H1 (cell line): Measurements from ENCODE around the gene ASPHD2. TPM values are rescaled to one million over a fixed set of nuclear protein-coding genes. Genes with fewer than 3 reads are reported as not detected.

ENCODE experiments used
- CTCF ChIA-PET: fragments of 300-600 bp; sonication (Branson Sonifier 250); formaldehyde crosslinking; loops from one replicate; lab custom pipeline; 2021; ENCODE audit not compliant: partially characterized antibody; lab: Charles Lee
- POLR2A ChIA-PET: fragments of 300-600 bp; sonication (Branson Sonifier 250); formaldehyde crosslinking; loops from one replicate; lab custom pipeline; 2021; ENCODE audit warnings: inconsistent platforms; ENCODE audit not compliant: partially characterized antibody; lab: Charles Lee
- DNase-seq, 2 experiments: peaks; one replicate each; pipeline versions ENCODE4 v3.0.0 to v3.0.0-alpha.2; 2010 to 2022; ENCODE audit warnings: low spot score in 2 of 2, low read depth in 1 of 2, mixed read lengths in 1 of 2
- FAIRE-seq: peaks from 2 replicates; lab custom pipeline; 2011; peaks lifted over from hg19 to GRCh38; lab: Jason Lieb, UNC
- H2AFZ ChIP-seq: 2 replicates; pipeline ENCODE4 v1.8.1; 2012; ENCODE audit warnings: low read length, inconsistent platforms
- H2AK5ac ChIP-seq: 2 replicates; pipeline ENCODE4 v1.6.1; 2013; ENCODE audit warnings: low read depth, low read length
- H2BK120ac ChIP-seq: replicated peaks from 2 replicates; pipeline ENCODE3; 2013; ENCODE audit warnings: low read depth, low read length, inconsistent platforms
- H2BK12ac ChIP-seq: 2 replicates; pipeline ENCODE4 v1.6.1; 2013; ENCODE audit warnings: low read depth, low read length
- H2BK15ac ChIP-seq: 2 replicates; pipeline ENCODE4 v1.6.1; 2013; ENCODE audit warnings: low read length
- H2BK20ac ChIP-seq: 2 replicates; pipeline ENCODE4 v1.6.1; 2013; ENCODE audit warnings: low read length
- H2BK5ac ChIP-seq: 2 replicates; pipeline ENCODE4 v1.6.1; 2013; ENCODE audit warnings: low read depth, low read length
- H3K14ac ChIP-seq: 2 replicates; pipeline ENCODE4 v1.6.1; 2013; ENCODE audit warnings: inconsistent platforms; ENCODE audit not compliant: insufficient read length
- H3K18ac ChIP-seq: 2 replicates; pipeline ENCODE4 v1.6.1; 2013; ENCODE audit warnings: low read length; ENCODE audit errors: extremely low read depth
- H3K23ac ChIP-seq: 2 replicates; pipeline ENCODE4 v1.6.1; 2013; ENCODE audit warnings: inconsistent platforms; ENCODE audit not compliant: insufficient read length
- H3K23me2 ChIP-seq: 2 replicates; pipeline ENCODE4 v1.6.1; 2013; ENCODE audit warnings: low read depth, low read length
- H3K27ac ChIP-seq: 2 replicates; pipeline ENCODE4 v1.6.1; 2011; ENCODE audit warnings: low read depth, low read length, inconsistent platforms
- H3K27me3 ChIP-seq, 4 experiments: replicated peaks in 1 of 4; 1 replicate in 1 of 4; 2 replicates in 3 of 4; pipeline versions ENCODE4 v1.6.1 to v1.8.1; 2011 to 2013; ENCODE audit warnings: low read length in 3 of 4, mild to moderate bottlenecking in 3 of 4, inconsistent platforms in 2 of 4, mixed read lengths in 2 of 4, moderate library complexity in 1 of 4; ENCODE audit not compliant: control insufficient read depth in 3 of 4, insufficient read depth in 3 of 4; ENCODE audit errors: extremely low read depth in 1 of 4
- H3K36me3 ChIP-seq, 4 experiments: 2 replicates each; pipeline versions ENCODE4 v1.6.1 to v1.8.1; 2011 to 2013; ENCODE audit warnings: mild to moderate bottlenecking in 4 of 4, low read length in 3 of 4, moderate library complexity in 2 of 4, control low read depth in 1 of 4, inconsistent platforms in 1 of 4; ENCODE audit not compliant: insufficient read depth in 4 of 4, control insufficient read depth in 2 of 4
- H3K4ac ChIP-seq: replicated peaks from 2 replicates; pipeline ENCODE3; 2013; ENCODE audit warnings: low read length, low read depth, mixed read lengths, inconsistent platforms; ENCODE audit not compliant: insufficient read length
- H3K4me1 ChIP-seq, 4 experiments: replicated peaks in 1 of 4; 1 replicate in 1 of 4; 2 replicates in 3 of 4; pipeline versions ENCODE4 v1.6.1 to v1.8.1; 2011 to 2013; ENCODE audit warnings: low read length in 3 of 4, inconsistent platforms in 2 of 4, mixed read lengths in 1 of 4; ENCODE audit not compliant: insufficient read depth in 4 of 4, control insufficient read depth in 3 of 4
- H3K4me2 ChIP-seq, 2 experiments: 2 replicates each; pipeline versions ENCODE4 v1.6.1 to v1.8.1; 2011 to 2013; ENCODE audit warnings: low read depth in 2 of 2, low read length in 2 of 2, control low read depth in 1 of 2, inconsistent platforms in 1 of 2, mild to moderate bottlenecking in 1 of 2; ENCODE audit not compliant: insufficient read depth in 1 of 2
- H3K4me3 ChIP-seq, 4 experiments: fragments of 200-600, 300-600 bp in 1 of 4; sonication (generic), shearing (Covaris generic), sonication (Bioruptor Twin) in 1 of 4; 2 replicates each; pipeline versions ENCODE4 v1.5.1 to v1.8.1; 2011 to 2016; ENCODE audit warnings: low read length in 4 of 4, low read depth in 3 of 4, control low read depth in 2 of 4, inconsistent platforms in 2 of 4, mild to moderate bottlenecking in 2 of 4, mixed read lengths in 1 of 4, moderate library complexity in 1 of 4; ENCODE audit not compliant: insufficient read depth in 2 of 4; ENCODE audit errors: extremely low read depth in 1 of 4
- H3K56ac ChIP-seq: replicated peaks from 2 replicates; pipeline ENCODE3; 2013; ENCODE audit warnings: low read depth, mild to moderate bottlenecking, mixed read lengths, low read length, inconsistent platforms; ENCODE audit not compliant: insufficient read length
- H3K79me1 ChIP-seq: 2 replicates; pipeline ENCODE4 v1.6.1; 2013; ENCODE audit warnings: low read depth, low read length, control low read depth
- H3K79me2 ChIP-seq, 2 experiments: 2 replicates each; pipeline versions ENCODE4 v1.6.1 to v1.8.1; 2012 to 2013; ENCODE audit warnings: low read length in 2 of 2, mild to moderate bottlenecking in 2 of 2, inconsistent platforms in 1 of 2; ENCODE audit not compliant: insufficient read depth in 2 of 2, control insufficient read depth in 1 of 2
- H3K9ac ChIP-seq, 4 experiments: replicated peaks in 1 of 4; 1 replicate in 1 of 4; 2 replicates in 3 of 4; pipeline versions ENCODE4 v1.6.1 to v1.8.1; 2011 to 2013; ENCODE audit warnings: low read depth in 3 of 4, low read length in 3 of 4, control low read depth in 2 of 4, mild to moderate bottlenecking in 2 of 4, moderate library complexity in 2 of 4, inconsistent platforms in 1 of 4; ENCODE audit errors: extremely low read depth in 1 of 4
- H3K9me3 ChIP-seq, 2 experiments: 2 replicates each; pipeline versions ENCODE4 v1.6.1 to v1.8.1; 2012 to 2013; ENCODE audit warnings: mild to moderate bottlenecking in 2 of 2, moderate library complexity in 2 of 2, control low read depth in 1 of 2, inconsistent platforms in 1 of 2, low read depth in 1 of 2, low read length in 1 of 2, mixed read lengths in 1 of 2; ENCODE audit not compliant: insufficient read depth in 2 of 2
- H4K20me1 ChIP-seq, 2 experiments: replicated peaks in 1 of 2; 2 replicates each; pipeline versions ENCODE3 to v1.8.1; 2011 to 2013; ENCODE audit warnings: inconsistent platforms in 2 of 2, low read length in 2 of 2, mild to moderate bottlenecking in 1 of 2; ENCODE audit not compliant: insufficient read depth in 2 of 2, control insufficient read depth in 1 of 2
- H4K5ac ChIP-seq: 2 replicates; pipeline ENCODE4 v1.6.1; 2013; ENCODE audit warnings: low read length, low read depth, mixed read lengths, inconsistent platforms; ENCODE audit not compliant: insufficient read length
- H4K8ac ChIP-seq: 2 replicates; pipeline ENCODE4 v1.8.0; 2013; ENCODE audit warnings: mild to moderate bottlenecking, moderate library complexity, low read length, inconsistent platforms; ENCODE audit not compliant: insufficient read depth; ENCODE audit errors: extremely low read depth
- H4K91ac ChIP-seq: replicated peaks from 2 replicates; pipeline ENCODE3; 2013; ENCODE audit warnings: low read length, mixed read lengths, inconsistent platforms; ENCODE audit not compliant: insufficient read length
- BACH1 ChIP-seq: IDR thresholded peaks from 2 replicates; pipeline ENCODE4 v1.6.1; 2012; ENCODE audit warnings: low read length, improper control_type of control experiment
- EGR1 ChIP-seq: IDR thresholded peaks from 2 replicates; pipeline ENCODE4 v1.6.1; 2011; ENCODE audit warnings: low read depth, low read length, borderline replicate concordance
- GTF2F1 ChIP-seq: IDR thresholded peaks from 2 replicates; pipeline ENCODE4 v1.6.1; 2012; ENCODE audit warnings: low read depth, low read length, improper control_type of control experiment, borderline replicate concordance
- HDAC2 ChIP-seq, 2 experiments: fragments of 300-600 bp in 1 of 2; sonication (generic) in 1 of 2; IDR thresholded peaks; 2 replicates each; pipeline ENCODE4 v1.6.1; 2011 to 2012; ENCODE audit warnings: low read depth in 2 of 2, low read length in 2 of 2, mild to moderate bottlenecking in 2 of 2, moderate library complexity in 2 of 2, borderline replicate concordance in 1 of 2, inconsistent platforms in 1 of 2
- JUND ChIP-seq: IDR thresholded peaks from 2 replicates; pipeline ENCODE4 v1.6.1; 2011; ENCODE audit warnings: mild to moderate bottlenecking, improper control_type of control experiment, low read length
- KDM5A ChIP-seq: fragments of 200-600 bp; IDR thresholded peaks from 2 replicates; pipeline ENCODE4 v1.7.1; 2012; ENCODE audit warnings: mild to moderate bottlenecking, low read length, inconsistent platforms, mixed read lengths
- NANOG ChIP-seq: IDR thresholded peaks from 2 replicates; pipeline ENCODE4 v1.6.1; 2011; ENCODE audit warnings: low read length, low read depth, mild to moderate bottlenecking, inconsistent platforms; ENCODE audit not compliant: insufficient read depth, poor library complexity, severe bottlenecking
- POLR2A ChIP-seq, 2 experiments: IDR thresholded peaks; 1 replicate in 1 of 2; 2 replicates in 1 of 2; pipeline ENCODE4 v1.6.1; 2011; ENCODE audit warnings: low read depth in 2 of 2, low read length in 2 of 2, mild to moderate bottlenecking in 2 of 2; ENCODE audit errors: control extremely low read depth in 1 of 2
- POLR2AphosphoS5 ChIP-seq: IDR thresholded peaks from 2 replicates; pipeline ENCODE4 v1.6.1; 2011; ENCODE audit warnings: low read depth, low read length
- POU5F1 ChIP-seq: IDR thresholded peaks from 2 replicates; pipeline ENCODE4 v1.6.1; 2011; ENCODE audit warnings: low read depth, mild to moderate bottlenecking, low read length, moderate library complexity
- SP4 ChIP-seq: IDR thresholded peaks from 2 replicates; pipeline ENCODE4 v1.6.1; 2012; ENCODE audit warnings: low read length, inconsistent platforms
- SUZ12 ChIP-seq: fragments of 200-600 bp; sonication (generic); IDR thresholded peaks from 2 replicates; pipeline ENCODE4 v1.6.1; 2012; ENCODE audit warnings: mild to moderate bottlenecking, inconsistent platforms, low read length, moderate library complexity, mixed read lengths
- TCF12 ChIP-seq: IDR thresholded peaks from 2 replicates; pipeline ENCODE4 v1.6.1; 2011; ENCODE audit warnings: low read depth, mild to moderate bottlenecking, low read length
- ZNF274 ChIP-seq: IDR thresholded peaks from 2 replicates; pipeline ENCODE4 v1.7.0; 2012; ENCODE audit warnings: low read length, borderline replicate concordance; ENCODE audit errors: extremely low read depth
- WGBS, 2 experiments: shearing (Covaris generic) in 1 of 2; methylation state at CpG; one replicate each; pipeline versions ENCODE4 v1.1.6 to v1.1.7; 2013 to 2015; ENCODE audit warnings: low lambda C conversion rate in 2 of 2, mixed read lengths in 2 of 2, inconsistent platforms in 1 of 2, low coverage in 1 of 2, missing lambda C conversion rate in 1 of 2; ENCODE audit not compliant: insufficient replicate concordance in 2 of 2, insufficient coverage in 1 of 2, insufficient read length in 1 of 2; ENCODE audit errors: extremely low coverage in 1 of 2, missing lambda C conversion rate in 1 of 2; 5-methylcytosine and 5-hydroxymethylcytosine counted together
- polyA plus RNA-seq, 7 experiments: library from polyadenylated mRNA; depleted of rRNA in 3 of 7; stranded (reverse) in 5 of 7; unstranded in 2 of 7; fragments of >200 nt in 5 of 7; fragments of 200-250 nt in 2 of 7; gene quantifications; 1 replicate in 5 of 7; 2 replicates in 1 of 7; 4 replicates in 1 of 7; pipeline versions ENCODE4 v1.2.1 to v1.2.3, GENCODE V29; 2011 to 2013; ENCODE audit warnings: missing spikeins in 2 of 7, mixed read lengths in 2 of 7
- total RNA-seq: library from RNA; stranded (reverse); fragmentation: NEBNext Ultra II Directional; extraction: Animal tissue kit (Norgen Biotek cat#: 25700); gene quantifications from 2 replicates; pipeline ENCODE4 v1.2.1, GENCODE V29; 2021
- TF ChIP-seq, protein P1 (sequence below): IDR thresholded peaks from 2 replicates; pipeline ENCODE4 v1.6.1; 2011; ENCODE audit warnings: low read depth, mild to moderate bottlenecking, low read length; ENCODE audit not compliant: insufficient read depth

ASPHD2 gene
- total and polyA plus RNA-seq, 2 of the 8 experiments (the other 6 are each of a cell fraction or from before 2014, with no cell fraction given), result 7.2 to 11.0 TPM

DNA sequence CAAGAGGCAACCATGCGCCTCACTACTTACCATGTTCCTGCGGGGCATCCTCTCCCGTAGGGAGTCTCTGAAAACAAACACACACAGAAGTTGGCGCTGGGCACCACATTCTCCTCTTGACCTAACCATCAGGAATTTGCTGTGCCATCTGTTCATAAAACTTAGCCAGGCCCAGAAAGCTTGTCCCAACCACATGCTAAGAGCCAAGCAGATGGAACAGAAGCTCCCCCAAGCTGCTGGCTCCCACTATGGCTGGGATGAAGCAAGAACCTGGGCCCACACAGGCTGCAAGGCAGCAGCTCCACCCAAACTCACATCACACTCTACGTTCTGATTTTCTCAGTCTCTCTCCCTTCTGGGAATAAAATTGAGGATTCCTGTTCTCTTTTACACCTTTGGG lies 37.1 kb downstream of the ASPHD2 start:
- Histone ChIP-seq H2BK12ac (no peak overlapping the region), H4K8ac (no peak overlapping the region), H3K18ac (no peak overlapping the region), H2AK5ac (no peak overlapping the region), H3K4ac (no peak overlapping the region), H3K4me1 (no peaks in the 10 kb centered on the region), H3K4me2 (no peak overlapping the region), H3K9me3 (no peaks in the 10 kb centered on the region), H3K36me3 (peaks cover 27 to 71% (median 55%) of the 10 kb centered on the region in 4 experiments), H2BK5ac (no peak overlapping the region), H3K79me1 (no peaks in the 10 kb centered on the region), H3K27ac (no peak overlapping the region), H4K91ac (no peak overlapping the region), H2BK120ac (no peak overlapping the region), H3K23ac (no peak overlapping the region), H3K14ac (no peak overlapping the region), H3K56ac (no peak overlapping the region), H3K9ac (no peak overlapping the region), H3K27me3 (no peaks in the 10 kb centered on the region), H2BK20ac (no peak overlapping the region), H2BK15ac (no peak overlapping the region), H2AFZ (no peak overlapping the region), H4K5ac (no peak overlapping the region), H4K20me1 (peaks cover 2 to 5% of the 10 kb centered on the region in 2 experiments), H3K79me2 (no peaks in the 10 kb centered on the region), H3K4me3 (no peak overlapping the region), H3K23me2 (no peaks in the 10 kb centered on the region)
- FAIRE-seq (no peak), DNase-seq (no peak)
- ChIA-PET CTCF (interaction anchor here (1.0 to 7.8 kb wide), 4 partner anchors 50 to 99 kb away, joined by 4 to 98 read pairs (median 12); no protein-coding TSS in a partner anchor), POLR2A (interaction anchor here (0.7 to 1.5 kb wide), 3 partner anchors 8 to 17 kb away, joined by 3 to 10 read pairs (median 3); partner anchors contain the start of genes HPS4 and SRRD)
- WGBS, 2 experiments, result 97% methylated on average over 5 of the region's 5 CpGs; no CpG with 5 or more reads in 1 of the 2 experiments
- TF ChIP-seq, protein P1, sequence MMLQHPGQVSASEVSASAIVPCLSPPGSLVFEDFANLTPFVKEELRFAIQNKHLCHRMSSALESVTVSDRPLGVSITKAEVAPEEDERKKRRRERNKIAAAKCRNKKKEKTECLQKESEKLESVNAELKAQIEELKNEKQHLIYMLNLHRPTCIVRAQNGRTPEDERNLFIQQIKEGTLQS, result no peak
- no peak for TF ChIP-seq EGR1
- no peak for TF ChIP-seq GTF2F1
- TF ChIP-seq ZNF274, result no peak
- no peak for TF ChIP-seq SUZ12
- TF ChIP-seq TCF12, result no peak
- TF ChIP-seq POLR2AphosphoS5, result no peak
- TF ChIP-seq KDM5A, result no peak
- no peak for TF ChIP-seq SP4
- no peak for TF ChIP-seq JUND
- no peak for TF ChIP-seq NANOG
- no peak for TF ChIP-seq BACH1
- no peak for TF ChIP-seq POLR2A (IDR thresholded peaks at IDR 0.05; ENCODE audit: control extremely low read depth in 1 of 2, low read depth in 2 of 2, low read length in 2 of 2)
- no peak for TF ChIP-seq HDAC2 (IDR thresholded peaks at IDR 0.05; ENCODE audit: borderline replicate concordance in 1 of 2, low read depth in 2 of 2, low read length in 2 of 2)
- no peak for TF ChIP-seq POU5F1
